Measurements from ENCODE around the gene MAP1B. TPM values are rescaled to one million over a fixed set of nuclear protein-coding genes. Genes with fewer than 3 reads are reported as not detected.

The MAP1B gene
- total and polyA plus RNA-seq, 4 donors: 0.58 to 5.0 (median 2.1) TPM

- DNase-seq (ENCODE audit: low spot score): no peak
Observed at GRCh38 chr5:72222521-72222920, 115.2 kb downstream of the MAP1B start.

DNA sequence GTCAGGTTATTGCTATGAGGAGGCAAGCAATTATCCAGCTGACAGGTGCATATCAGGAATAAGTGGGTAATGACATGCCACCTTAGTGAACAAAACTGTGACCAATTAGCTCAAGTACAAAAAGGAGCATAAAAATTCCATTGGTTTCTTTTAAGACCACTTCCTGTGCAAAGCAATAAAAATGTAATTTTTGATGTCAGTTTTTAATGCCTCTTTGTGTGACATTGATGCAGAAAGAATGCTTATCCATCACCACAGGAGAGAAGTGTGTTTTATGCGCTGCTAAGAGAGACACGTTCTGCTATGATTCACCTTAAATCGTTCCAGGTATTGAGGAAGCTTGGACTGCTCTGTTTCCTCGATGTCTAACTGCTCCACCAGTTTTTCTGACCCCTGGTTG lies 116.1 kb downstream of the MAP1B start:
- DNase-seq (ENCODE audit: low spot score): no peak
- no peak overlapping the region for H3K27ac ChIP-seq (ENCODE audit: low read depth in 1 of 2, low read length in 2 of 2)
- no peak for TF ChIP-seq JUND (IDR thresholded peaks at IDR 0.05)
- TF ChIP-seq MAX (IDR thresholded peaks at IDR 0.05): no peak
- TF ChIP-seq RAD21 (IDR thresholded peaks at IDR 0.05): no peak
- no peak for TF ChIP-seq HNF4A (conservative IDR thresholded peaks at IDR 0.05)
- TF ChIP-seq, protein P1, sequence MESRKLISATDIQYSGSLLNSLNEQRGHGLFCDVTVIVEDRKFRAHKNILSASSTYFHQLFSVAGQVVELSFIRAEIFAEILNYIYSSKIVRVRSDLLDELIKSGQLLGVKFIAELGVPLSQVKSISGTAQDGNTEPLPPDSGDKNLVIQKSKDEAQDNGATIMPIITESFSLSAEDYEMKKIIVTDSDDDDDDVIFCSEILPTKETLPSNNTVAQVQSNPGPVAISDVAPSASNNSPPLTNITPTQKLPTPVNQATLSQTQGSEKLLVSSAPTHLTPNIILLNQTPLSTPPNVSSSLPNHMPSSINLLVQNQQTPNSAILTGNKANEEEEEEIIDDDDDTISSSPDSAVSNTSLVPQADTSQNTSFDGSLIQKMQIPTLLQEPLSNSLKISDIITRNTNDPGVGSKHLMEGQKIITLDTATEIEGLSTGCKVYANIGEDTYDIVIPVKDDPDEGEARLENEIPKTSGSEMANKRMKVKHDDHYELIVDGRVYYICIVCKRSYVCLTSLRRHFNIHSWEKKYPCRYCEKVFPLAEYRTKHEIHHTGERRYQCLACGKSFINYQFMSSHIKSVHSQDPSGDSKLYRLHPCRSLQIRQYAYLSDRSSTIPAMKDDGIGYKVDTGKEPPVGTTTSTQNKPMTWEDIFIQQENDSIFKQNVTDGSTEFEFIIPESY (IDR thresholded peaks at IDR 0.05): no peak
- no peak for TF ChIP-seq SP1 (IDR thresholded peaks at IDR 0.05)
- 96% methylated on average over 4 of the region's 4 CpGs for whole genome bisulfite sequencing
- peaks cover 10 to 78% (median 47%) of the 10 kb centered on the region in 4 donors for H3K36me3 ChIP-seq (ENCODE audit: control insufficient read depth in 4 of 4, insufficient read depth in 3 of 4, low read depth in 1 of 4, low read length in 3 of 4)
- no peaks in the 10 kb centered on the region for H3K9me3 ChIP-seq (ENCODE audit: control insufficient read depth in 4 of 4, low read length in 3 of 4)
- H3K27me3 ChIP-seq (ENCODE audit: control insufficient read depth in 4 of 4, insufficient read depth in 4 of 4, low read length in 3 of 4): no peaks in the 10 kb centered on the region
- H3K4me3 ChIP-seq (ENCODE audit: low read depth in 1 of 3, low read length in 3 of 3): no peak overlapping the region
- no peaks in the 10 kb centered on the region for H3K4me1 ChIP-seq (ENCODE audit: control insufficient read depth in 4 of 4, insufficient read depth in 4 of 4, low read length in 3 of 4)
- no peak overlapping the region for H3K9ac ChIP-seq (ENCODE audit: low read depth in 1 of 2, low read length in 2 of 2)

More at GRCh38 chr5:72222521-72222920, 115.2 kb downstream of the MAP1B start:
- Histone ChIP-seq H3K36me3 (ENCODE audit: control insufficient read depth in 4 of 4, insufficient read depth in 3 of 4, low read depth in 1 of 4, low read length in 3 of 4) (peaks cover 10 to 72% (median 48%) of the 10 kb centered on the region in 4 donors), H3K4me3 (ENCODE audit: low read depth in 1 of 3, low read length in 3 of 3) (no peak overlapping the region), H3K27ac (ENCODE audit: low read depth in 1 of 2, low read length in 2 of 2) (no peak overlapping the region), H3K27me3 (ENCODE audit: control insufficient read depth in 4 of 4, insufficient read depth in 4 of 4, low read length in 3 of 4) (no peaks in the 10 kb centered on the region), H3K4me1 (ENCODE audit: control insufficient read depth in 4 of 4, insufficient read depth in 4 of 4, low read length in 3 of 4) (no peaks in the 10 kb centered on the region), H3K9me3 (ENCODE audit: control insufficient read depth in 4 of 4, low read length in 3 of 4) (no peaks in the 10 kb centered on the region), H3K9ac (ENCODE audit: low read depth in 1 of 2, low read length in 2 of 2) (no peak overlapping the region)
- whole genome bisulfite sequencing: 92% methylated on average over 1 of the region's 1 CpG
- TF ChIP-seq EGR1 (IDR thresholded peaks at IDR 0.05; ENCODE audit: low read depth in 2 of 2): no peak
- no peak for TF ChIP-seq TAF1 (conservative IDR thresholded peaks at IDR 0.05)
- TF ChIP-seq, protein P1 (IDR thresholded peaks at IDR 0.05): no peak
- TF ChIP-seq RXRA (IDR thresholded peaks at IDR 0.05): no peak
- no peak for TF ChIP-seq CTCF (IDR thresholded peaks at IDR 0.05; ENCODE audit: low read depth, low read length, missing input control)
- TF ChIP-seq, protein P2, sequence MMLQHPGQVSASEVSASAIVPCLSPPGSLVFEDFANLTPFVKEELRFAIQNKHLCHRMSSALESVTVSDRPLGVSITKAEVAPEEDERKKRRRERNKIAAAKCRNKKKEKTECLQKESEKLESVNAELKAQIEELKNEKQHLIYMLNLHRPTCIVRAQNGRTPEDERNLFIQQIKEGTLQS (IDR thresholded peaks at IDR 0.05): no peak
- TF ChIP-seq NR2F2 (IDR thresholded peaks at IDR 0.05): no peak
- no peak for TF ChIP-seq SP1 (IDR thresholded peaks at IDR 0.05)
